Measurements from ENCODE around the gene P4HB.

P4HB gene

DNA sequence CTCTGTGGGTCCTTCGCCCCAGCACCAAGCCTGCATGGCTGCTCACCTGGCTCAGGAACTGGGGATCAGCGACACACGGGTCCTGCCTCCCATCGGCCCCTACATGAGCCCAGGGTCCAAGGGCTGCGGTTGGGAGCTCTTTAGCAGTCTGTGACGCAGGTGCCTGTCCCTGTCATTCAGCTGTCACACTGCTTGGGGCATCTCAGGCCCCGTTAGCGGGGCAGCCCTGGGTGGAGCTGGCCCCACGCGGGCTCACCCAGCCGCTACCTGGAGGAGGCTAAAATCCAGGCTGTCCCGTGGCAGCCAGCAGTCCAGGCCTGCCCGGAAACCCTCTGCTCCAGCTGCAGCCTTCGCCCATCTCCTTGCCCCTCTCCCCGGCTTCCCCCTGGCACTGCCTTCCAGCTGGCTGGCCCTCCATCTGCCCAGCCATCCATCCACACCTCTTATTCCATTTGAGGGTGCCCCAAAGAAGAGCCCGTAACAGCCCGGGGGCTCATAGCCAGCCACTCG is 53.1 kb downstream of the P4HB start:
- TF ChIP-seq, protein P1, sequence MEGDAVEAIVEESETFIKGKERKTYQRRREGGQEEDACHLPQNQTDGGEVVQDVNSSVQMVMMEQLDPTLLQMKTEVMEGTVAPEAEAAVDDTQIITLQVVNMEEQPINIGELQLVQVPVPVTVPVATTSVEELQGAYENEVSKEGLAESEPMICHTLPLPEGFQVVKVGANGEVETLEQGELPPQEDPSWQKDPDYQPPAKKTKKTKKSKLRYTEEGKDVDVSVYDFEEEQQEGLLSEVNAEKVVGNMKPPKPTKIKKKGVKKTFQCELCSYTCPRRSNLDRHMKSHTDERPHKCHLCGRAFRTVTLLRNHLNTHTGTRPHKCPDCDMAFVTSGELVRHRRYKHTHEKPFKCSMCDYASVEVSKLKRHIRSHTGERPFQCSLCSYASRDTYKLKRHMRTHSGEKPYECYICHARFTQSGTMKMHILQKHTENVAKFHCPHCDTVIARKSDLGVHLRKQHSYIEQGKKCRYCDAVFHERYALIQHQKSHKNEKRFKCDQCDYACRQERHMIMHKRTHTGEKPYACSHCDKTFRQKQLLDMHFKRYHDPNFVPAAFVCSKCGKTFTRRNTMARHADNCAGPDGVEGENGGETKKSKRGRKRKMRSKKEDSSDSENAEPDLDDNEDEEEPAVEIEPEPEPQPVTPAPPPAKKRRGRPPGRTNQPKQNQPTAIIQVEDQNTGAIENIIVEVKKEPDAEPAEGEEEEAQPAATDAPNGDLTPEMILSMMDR (IDR thresholded peaks at IDR 0.05; ENCODE audit: low read depth, low read length, missing control alignments), result no peak
- H3K4me3 ChIP-seq (ENCODE audit: low read depth, low read length), result no peak overlapping the region

DNA sequence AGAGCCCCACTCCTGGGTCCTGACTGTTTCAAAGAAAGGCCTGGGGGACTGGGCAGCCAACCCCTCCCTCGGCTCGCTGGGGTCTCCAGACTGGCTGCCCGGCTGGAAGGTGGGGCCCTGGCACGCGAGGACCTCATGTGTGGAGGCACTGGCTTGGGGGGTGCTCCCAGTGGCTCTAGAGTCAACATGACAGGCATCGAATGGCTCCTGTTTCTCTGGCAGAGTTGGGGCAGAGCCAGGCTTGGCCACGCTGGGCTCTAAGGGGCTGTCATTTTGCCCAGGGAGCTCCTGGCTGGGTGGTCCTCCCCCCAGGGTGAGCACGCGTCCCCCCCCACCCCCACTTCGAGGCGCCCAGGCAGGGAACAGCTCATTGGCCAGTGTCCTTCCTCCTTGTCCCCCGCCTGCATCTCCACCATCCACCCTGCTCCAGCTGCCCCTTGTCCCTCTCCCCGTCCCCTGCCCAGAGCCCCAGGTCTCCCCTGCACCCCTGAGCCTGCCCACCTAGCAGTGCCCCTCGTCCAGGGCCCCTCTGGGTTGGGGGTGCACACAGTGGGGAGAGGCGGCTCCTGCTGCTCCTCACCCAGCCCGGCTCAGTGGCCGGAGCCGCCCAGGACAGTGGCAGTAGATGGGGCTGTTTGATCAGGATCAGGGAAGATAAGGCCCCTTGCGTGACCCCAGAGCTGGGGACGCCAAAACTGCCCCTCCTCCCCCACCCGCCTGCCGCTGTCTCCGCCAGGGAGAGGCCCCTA is 53.7 kb downstream of the P4HB start:
- TF ChIP-seq, protein P1 (IDR thresholded peaks at IDR 0.05; ENCODE audit: low read depth, low read length, missing control alignments), result no peak
- no peak for DNase-seq (ENCODE audit: low read depth)
- H3K4me3 ChIP-seq (ENCODE audit: low read depth, low read length), result no peak overlapping the region

More for the DNA sequence above, 53.1 kb downstream of the P4HB start:
- no peak for DNase-seq (ENCODE audit: low read depth)

GRCh38 chr17:81805707-81806460 is 54.5 kb downstream of the P4HB start:
- H3K4me3 ChIP-seq (ENCODE audit: low read depth, low read length), result no peak overlapping the region
- TF ChIP-seq, protein P1 (IDR thresholded peaks at IDR 0.05; ENCODE audit: low read depth, low read length, missing control alignments), result no peak
- no peak for DNase-seq (ENCODE audit: low read depth)

DNA sequence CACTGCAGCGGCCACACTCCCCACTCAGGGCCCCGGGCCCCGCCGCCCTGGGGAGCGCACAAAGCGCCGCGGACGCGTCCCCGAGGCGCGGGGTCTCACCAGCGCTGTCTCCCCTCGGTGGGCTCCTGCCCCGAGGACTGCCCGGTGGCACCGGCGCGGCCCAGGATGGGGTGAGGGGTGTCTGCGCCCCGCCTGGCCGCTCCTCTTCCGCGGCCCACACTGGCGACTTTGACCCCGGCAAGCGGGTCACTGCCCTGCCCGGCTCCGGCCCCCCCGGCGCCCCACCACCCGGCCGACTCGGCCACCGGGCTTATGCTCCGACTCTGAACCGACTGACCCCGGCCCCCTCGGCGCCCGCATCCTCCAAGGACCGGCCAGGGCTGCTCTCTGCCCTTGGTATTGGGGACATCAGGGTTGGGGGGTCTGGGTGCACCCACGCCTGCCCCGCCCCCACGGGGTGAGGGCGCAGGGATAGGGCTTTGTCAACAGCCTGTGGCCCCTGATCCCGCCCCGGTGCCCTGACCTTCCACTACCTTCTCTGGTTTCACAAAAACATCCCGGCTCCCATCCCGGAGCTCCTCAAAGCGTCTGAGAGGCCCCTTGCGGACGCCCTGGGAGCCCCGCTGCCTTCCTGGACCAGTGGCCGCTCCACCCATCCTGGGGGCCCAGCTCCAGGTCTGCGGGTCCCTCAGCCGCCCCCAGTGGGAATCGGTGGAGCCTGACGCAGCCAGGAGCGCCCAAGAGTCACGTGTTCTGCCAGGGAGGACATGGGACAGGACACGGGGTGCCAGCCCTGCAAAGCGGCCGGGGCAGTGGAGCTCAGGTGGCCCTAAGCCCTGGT is 55.6 kb downstream of the P4HB start:
- DNase-seq (ENCODE audit: low read depth), result no peak
- TF ChIP-seq, protein P1 (IDR thresholded peaks at IDR 0.05; ENCODE audit: low read depth, low read length, missing control alignments), result no peak
- no peak overlapping the region for H3K4me3 ChIP-seq (ENCODE audit: low read depth, low read length)

DNA sequence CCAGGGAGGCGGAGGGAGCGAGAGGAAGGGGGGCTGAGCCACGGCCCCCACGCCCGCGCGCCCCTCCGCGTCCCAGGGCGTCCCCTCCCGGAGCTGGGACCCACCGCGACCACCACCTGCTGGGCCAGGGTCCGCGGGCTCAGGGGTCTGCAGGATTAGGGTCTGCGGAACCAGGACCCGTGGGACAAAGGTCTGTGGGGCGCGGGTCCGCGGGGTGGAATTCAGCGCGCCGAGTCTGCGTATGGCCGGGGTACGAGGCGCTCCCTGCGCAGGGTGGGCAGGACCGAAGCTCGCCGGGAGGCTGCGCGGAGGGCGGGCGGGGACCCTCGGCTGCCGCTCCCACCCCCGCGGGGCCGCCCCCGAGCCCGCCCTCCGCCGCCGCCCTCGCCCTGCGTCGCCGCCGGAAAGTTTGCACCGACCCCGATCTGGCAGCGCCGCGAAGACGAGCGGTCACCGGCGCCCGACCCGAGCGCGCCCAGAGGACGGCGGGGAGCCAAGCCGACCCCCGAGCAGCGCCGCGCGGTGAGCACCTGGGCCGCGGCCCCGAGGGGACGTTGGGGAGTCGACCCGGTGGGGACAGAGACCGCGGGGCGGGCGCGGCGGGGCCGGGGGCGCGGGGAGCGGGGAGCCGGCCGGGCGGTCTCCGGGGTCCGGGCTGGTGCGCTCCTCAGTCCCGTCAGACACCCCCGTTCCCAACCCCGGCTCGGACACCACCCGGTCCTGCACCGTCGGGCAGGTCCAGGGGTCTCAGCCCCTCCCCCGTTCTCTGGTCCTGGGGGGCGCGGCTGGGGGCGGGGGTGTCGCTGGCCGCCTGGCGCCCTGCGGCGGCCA is 56.4 kb downstream of the P4HB start, which contains the start of gene GCGR:
GCGR (plus strand) TSS at position 423 of the 831 bp plus-strand sequence. CDS start 4,869 bp downstream, outside the sequence.
- TF ChIP-seq, protein P1 (IDR thresholded peaks at IDR 0.05; ENCODE audit: low read depth, low read length, missing control alignments), result no peak
- DNase-seq (ENCODE audit: low read depth), result no peak
- no peak within 1 kb of the TSS for H3K4me3 ChIP-seq (ENCODE audit: low read depth, low read length)

Measured in GM12864 (cell line).